Measurements from ENCODE around the gene SLC18B1.

SLC18B1 gene

DNA sequence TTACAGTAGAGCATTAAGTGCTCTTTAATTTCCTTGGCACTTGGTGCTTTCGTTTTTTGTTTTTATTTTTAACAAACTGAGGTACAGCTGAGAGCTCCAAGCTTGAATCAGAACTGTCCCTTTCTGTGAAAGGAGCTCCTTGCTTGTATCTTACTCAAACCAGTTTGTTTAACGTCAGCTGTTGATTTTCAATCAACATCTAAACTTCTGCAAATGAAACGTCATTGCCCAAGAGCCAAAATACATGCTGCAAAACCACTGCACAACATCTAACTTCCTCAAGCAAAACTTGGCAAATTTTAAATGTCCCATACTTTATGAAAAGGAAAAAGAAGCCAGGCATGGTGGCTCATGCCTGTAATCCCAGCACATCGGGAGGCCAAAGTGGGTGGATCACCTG lies 55.9 kb downstream of the SLC18B1 start:
- DNase-seq (ENCODE audit: low read depth in 2 of 2): no peak

DNA sequence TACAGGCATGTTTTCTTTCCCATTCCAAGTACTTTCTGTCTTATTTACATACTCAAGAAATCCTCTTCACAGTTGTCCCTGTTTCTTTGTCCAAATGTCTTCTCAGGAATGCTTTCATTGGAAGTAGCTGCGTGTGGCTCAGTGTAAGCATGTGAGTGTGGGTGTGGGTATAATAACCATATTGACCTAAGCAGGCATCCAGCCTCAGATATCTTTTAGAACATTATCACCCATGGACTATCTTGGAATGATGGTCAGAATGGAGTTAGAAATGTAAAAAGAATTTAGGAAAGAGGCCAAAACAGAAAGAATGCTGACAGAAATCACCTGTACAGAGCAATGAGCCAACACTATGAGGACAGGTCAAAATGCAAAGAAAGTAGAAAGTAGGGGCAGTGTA lies 57.2 kb downstream of the SLC18B1 start:
- DNase-seq (ENCODE audit: low read depth in 2 of 2): no peak

DNA sequence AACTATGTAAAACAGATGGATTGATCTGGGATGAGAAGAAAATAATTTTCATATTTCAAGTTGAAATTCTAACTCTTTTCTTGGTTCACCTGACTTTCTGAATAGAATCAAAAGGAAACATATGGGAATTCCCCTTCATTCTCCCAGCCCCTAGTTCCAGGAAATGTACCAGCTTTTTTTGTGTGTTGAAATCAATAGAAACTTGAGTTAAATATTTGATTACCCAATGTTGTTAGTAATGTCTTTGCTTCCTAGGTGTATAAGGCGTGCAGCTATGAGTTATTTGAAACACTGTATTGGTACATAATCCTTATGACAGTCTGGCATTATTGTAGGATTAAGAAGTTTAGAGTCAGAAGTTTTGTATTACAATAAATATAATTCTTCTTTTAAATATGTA lies 62.2 kb downstream of the SLC18B1 start:
- DNase-seq (ENCODE audit: low read depth in 2 of 2): no peak

DNA sequence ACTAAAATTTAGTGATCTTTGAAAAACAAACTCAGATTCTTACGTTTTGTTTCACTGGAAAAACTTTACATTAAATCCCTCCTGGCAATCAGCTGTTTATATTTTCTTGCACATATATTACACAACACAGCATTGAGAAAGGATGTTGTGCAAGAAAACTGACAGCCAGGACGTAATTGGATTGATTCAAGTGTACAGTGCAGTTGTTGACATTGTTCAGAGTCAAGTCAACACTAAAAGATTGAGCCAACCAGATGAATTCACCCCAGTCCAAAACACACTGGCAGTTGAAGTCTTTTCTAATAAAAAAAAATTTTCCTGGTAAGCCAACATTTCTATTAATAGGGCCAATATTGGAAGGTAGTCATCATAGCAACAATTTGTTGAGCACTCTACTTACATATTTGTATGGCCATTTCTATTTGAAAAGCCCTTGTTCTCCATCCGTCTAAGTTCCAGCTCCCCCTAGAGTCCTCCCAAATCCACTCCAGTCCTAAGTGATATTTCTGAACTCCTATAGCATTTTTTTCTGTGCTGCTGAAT lies 63.7 kb downstream of the SLC18B1 start:
- DNase-seq (ENCODE audit: low read depth in 2 of 2): no peak

DNA sequence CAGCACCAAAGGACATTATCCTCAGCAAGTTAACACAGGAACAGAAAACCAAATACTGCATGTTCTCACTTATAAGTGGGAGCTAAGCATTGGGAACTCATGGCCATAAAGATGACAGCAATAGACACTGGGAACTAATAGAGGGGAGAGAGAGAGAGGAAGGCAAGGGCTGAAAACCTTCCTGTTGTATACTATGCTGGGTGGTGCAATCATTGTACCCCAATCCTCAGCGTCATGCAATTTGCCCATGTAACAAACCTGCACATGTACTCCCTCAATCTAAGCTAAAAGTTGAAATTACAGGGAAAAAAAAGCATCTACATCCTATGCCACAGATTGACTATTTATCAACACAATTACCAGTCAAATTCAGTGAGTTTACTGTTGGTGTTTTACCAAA lies 64.6 kb downstream of the SLC18B1 start:
- no peak for DNase-seq (ENCODE audit: low read depth in 2 of 2)

DNA sequence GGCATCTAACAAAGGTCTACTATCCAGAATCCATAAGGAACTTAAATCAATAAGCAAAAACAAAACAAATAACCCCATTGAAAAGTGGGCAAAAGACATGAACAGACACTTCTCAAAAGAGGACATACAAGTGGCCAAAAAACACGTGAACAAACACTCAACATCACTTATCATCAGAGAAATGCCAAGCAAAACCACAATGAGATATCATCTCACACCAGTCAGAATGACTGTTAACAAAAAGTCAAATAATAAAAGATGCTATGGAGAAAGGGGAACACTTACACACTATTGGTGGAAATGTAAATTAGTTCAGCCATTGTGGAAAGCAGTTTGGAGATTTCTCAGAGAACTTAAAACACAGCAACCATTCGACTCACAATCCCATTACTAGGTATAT lies 65.2 kb downstream of the SLC18B1 start:
- DNase-seq (ENCODE audit: low read depth in 2 of 2): no peak

DNA sequence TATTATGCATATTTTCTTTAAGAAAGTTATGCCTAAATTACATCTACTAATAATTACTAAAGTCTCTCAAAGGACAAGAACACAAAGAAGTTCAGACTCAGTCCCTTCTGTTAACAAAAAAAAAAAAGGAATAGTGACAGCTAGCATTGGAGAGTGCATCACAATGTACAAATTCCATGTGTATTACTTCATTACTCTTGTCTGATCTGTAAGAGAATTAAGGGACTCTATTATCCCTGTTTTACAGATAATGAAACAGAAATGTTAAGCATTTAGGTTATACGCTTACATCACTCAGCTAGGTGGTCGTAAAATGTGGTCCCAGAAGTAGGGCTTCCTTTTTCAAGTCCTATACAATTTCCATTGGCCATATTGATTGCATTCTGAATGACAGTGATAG lies 67.4 kb downstream of the SLC18B1 start:
- no peak for DNase-seq (ENCODE audit: low read depth in 2 of 2)

DNA sequence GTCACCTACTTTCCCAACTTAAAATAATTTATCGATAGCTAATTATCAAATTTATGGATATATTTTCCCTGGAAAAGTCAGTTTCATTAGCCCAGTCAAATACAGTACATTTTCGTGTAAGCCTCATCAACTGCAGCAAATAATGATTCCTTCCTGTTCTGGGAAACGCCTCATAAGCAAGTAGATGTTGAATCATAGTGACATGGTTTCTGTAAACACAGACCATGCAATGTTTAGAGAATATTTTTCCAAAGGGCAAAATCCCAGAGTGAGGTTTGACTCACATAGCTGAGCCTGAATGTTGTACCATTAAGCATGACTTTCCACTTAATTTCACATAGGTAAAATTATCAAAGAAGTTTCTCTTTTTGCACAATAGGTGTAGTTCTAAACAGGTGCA lies 67.9 kb downstream of the SLC18B1 start:
- DNase-seq (ENCODE audit: low read depth in 2 of 2): no peak

DNA sequence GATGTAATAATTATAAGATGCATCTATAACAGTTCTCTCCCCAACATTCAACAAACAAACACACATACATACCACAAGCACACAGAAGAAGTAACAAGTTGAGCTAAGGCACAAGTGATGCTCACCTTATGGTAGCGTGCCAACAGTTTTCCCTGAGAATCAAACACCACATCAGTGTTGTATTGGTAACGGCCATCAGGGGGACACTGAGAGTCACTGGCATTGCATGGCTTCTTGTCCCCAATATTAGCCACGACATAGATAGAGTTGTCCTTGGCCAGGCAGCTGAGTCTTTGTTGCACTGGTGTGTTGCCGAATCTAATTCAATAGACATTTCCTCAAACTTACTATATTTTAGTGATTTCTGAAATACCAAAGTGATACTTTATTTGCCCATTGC lies 69.8 kb downstream of the SLC18B1 start:
- no peak for DNase-seq (ENCODE audit: low read depth in 2 of 2)

DNA sequence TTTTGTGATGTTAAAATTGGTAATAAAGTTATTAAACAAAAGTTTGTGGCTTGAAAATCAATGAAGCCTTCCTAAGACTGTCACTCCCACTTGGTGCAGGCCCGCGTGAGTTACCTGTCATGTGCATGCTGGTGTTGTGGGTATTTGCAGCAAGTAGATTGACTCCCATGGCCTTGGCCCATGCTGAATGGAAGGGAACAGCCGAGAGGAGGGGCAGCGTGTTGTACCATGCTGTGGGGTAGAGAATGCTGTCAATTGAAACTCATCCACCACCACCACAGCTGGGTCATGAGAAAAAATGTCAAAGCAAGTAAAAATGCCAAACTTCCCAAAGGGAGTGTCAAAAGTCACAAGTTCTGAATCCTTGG lies 71.8 kb downstream of the SLC18B1 start:
- DNase-seq (ENCODE audit: low read depth in 2 of 2): no peak

DNA sequence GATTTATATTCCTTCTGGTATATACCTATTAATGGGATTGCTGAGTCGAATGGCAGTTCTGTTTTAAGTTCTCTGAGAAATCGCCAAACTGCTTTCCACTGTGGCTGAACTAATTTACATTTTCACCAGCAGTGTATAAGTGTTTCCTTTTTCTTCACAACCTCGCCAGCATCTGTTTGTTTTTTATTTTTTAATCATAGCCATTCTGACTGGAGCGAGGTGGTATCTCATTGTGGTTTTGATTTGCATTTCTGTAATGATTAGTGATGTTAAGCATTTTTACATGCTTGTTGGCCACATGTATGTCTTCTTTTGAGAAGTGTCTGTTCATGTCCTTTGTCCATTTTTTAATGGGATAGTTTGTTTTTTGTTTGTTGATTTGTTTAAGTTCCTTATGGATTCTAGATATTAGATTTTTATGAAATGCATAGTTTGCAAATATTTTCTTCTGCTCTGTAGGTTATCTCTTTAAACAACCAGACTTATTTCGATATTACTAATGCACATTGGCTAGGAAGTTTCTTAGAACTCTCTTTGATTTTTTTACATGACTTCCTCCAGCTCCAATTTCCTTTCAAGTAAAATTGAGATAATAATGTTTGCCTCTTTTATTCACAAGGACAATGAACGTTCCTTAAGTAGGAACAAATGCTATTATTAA lies 72.4 kb downstream of the SLC18B1 start:
- no peak for DNase-seq (ENCODE audit: low read depth in 2 of 2)

DNA sequence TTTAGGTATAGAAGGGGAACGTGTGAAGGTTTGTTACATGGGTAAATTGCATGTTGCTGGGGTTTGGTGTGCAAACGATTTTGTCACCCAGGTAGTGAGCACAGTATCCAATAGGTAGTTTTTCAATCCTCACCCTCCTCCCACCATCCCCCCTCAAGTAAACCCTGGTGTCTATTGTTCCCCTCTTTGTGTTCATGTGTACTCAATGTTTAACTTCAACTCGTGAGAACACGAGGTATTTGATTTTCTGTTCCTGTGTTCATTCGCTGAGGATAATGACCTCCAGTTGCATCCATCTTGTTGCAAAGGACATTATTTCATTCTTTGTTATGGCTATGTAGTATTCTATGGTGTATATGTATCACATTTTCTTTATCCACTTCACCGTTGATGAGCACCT lies 73.0 kb downstream of the SLC18B1 start:
- no peak for DNase-seq (ENCODE audit: low read depth in 2 of 2)

DNA sequence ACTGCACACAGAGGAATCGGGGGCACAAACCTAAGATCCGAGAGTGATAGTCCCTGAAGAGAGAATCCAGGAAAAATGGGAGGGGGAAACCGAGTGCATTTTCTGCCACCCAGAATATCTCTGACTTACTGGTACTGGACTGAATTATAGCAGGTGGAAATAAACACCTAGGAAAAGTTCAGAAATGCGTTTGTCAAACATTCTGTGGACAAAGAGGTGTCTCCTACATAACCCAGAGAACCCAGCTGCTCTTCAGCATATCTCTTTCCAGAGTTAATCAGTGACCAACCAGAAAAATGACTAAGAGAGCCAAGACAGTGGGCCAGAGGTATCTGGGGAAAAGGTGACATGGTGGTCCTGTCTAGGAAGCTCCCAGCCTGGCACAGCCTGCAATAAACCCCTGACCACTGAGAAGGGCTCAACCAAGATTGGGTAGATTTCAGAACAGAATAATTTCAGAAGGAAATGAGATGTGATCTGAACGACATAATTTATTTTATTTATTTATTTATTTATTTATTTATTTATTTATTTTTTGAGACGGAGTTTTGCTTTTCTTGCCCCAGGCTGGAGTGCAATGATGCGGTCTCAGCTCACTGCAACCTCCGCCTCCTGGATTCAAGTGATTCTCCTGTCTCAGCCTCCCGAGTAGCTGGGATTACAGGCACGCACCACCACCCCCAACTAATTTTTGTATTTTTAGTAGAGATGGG lies 78.5 kb downstream of the SLC18B1 start:
- DNase-seq (ENCODE audit: low read depth in 2 of 2): no peak

All from activated CD4-positive, alpha-beta T cell treated with anti-CD3 and anti-CD28 coated beads for 24 hours (primary cell).